H9 (cell line): ENCODE measurements around the gene RALBP1. TPM values are rescaled to one million over a fixed set of nuclear protein-coding genes. Genes with fewer than 3 reads are reported as not detected.
A peak's percentile ranks its signal among the peaks of the same experiment; 100 is the strongest.

ENCODE experiments used
- DNase-seq: peaks from one replicate; pipeline ENCODE4 v3.0.0-alpha.2; 2017
- H2AFZ ChIP-seq: one replicate; pipeline ENCODE4 v1.6.1; 2013; ENCODE audit warnings: mild to moderate bottlenecking, low read length, control low read depth, moderate library complexity
- H2AK5ac ChIP-seq: 2 replicates; pipeline ENCODE4 v1.6.1; 2013; ENCODE audit warnings: low read length, control low read depth, mixed read lengths; ENCODE audit not compliant: insufficient read length
- H2BK120ac ChIP-seq: one replicate; pipeline ENCODE4 v1.6.1; 2013; ENCODE audit warnings: low read depth, mild to moderate bottlenecking, low read length, control low read depth, inconsistent platforms; ENCODE audit not compliant: poor library complexity, severe bottlenecking
- H2BK12ac ChIP-seq: 2 replicates; pipeline ENCODE4 v1.6.1; 2013; ENCODE audit warnings: low read length, control low read depth, mixed read lengths, low read depth; ENCODE audit not compliant: insufficient read length
- H2BK15ac ChIP-seq: 2 replicates; pipeline ENCODE4 v1.6.1; 2013; ENCODE audit warnings: low read depth, low read length, control low read depth
- H2BK20ac ChIP-seq: one replicate; pipeline ENCODE4 v1.6.1; 2013; ENCODE audit warnings: low read depth, mild to moderate bottlenecking, low read length, control low read depth, inconsistent platforms; ENCODE audit not compliant: poor library complexity, severe bottlenecking
- H2BK5ac ChIP-seq: 2 replicates; pipeline ENCODE4 v1.6.1; 2013; ENCODE audit warnings: low read length, control low read depth, mixed read lengths; ENCODE audit not compliant: insufficient read length
- H3K14ac ChIP-seq: 2 replicates; pipeline ENCODE4 v1.6.1; 2013; ENCODE audit warnings: low read length, control low read depth; ENCODE audit not compliant: insufficient read depth
- H3K18ac ChIP-seq: 2 replicates; pipeline ENCODE4 v1.6.1; 2013; ENCODE audit warnings: low read depth, mild to moderate bottlenecking, mixed read lengths, low read length, control low read depth; ENCODE audit not compliant: insufficient read length
- H3K23ac ChIP-seq: 2 replicates; pipeline ENCODE4 v1.6.1; 2013; ENCODE audit warnings: low read length, control low read depth, mixed read lengths, low read depth; ENCODE audit not compliant: insufficient read length
- H3K23me2 ChIP-seq: 2 replicates; pipeline ENCODE4 v1.6.1; 2013; ENCODE audit warnings: low read depth, mild to moderate bottlenecking, mixed read lengths, low read length, control low read depth; ENCODE audit not compliant: insufficient read length, poor library complexity, severe bottlenecking
- H3K27ac ChIP-seq: 2 replicates; pipeline ENCODE4 v1.5.1; 2013; ENCODE audit warnings: low read length, control low read depth, mixed read lengths, low read depth; ENCODE audit not compliant: insufficient read length
- H3K27me3 ChIP-seq: 2 replicates; pipeline ENCODE4 v1.6.1; 2013; ENCODE audit warnings: low read length, control low read depth, inconsistent platforms; ENCODE audit not compliant: insufficient read depth
- H3K4ac ChIP-seq: 2 replicates; pipeline ENCODE4 v1.6.1; 2013; ENCODE audit warnings: low read depth, mild to moderate bottlenecking, control low read depth, inconsistent platforms, low read length, moderate library complexity
- H3K4me1 ChIP-seq: 2 replicates; pipeline ENCODE4 v1.6.1; 2013; ENCODE audit warnings: low read length, control low read depth, inconsistent platforms; ENCODE audit not compliant: insufficient read depth
- H3K4me2 ChIP-seq: 2 replicates; pipeline ENCODE4 v1.6.1; 2013; ENCODE audit warnings: low read length, control low read depth, mixed read lengths; ENCODE audit not compliant: insufficient read length, insufficient read depth
- H3K56ac ChIP-seq: 2 replicates; pipeline ENCODE4 v1.6.1; 2013; ENCODE audit warnings: low read depth, mild to moderate bottlenecking, mixed read lengths, low read length, control low read depth; ENCODE audit not compliant: insufficient read length
- H3K79me1 ChIP-seq: 2 replicates; pipeline ENCODE4 v1.6.1; 2013; ENCODE audit warnings: low read depth, mild to moderate bottlenecking, moderate library complexity, low read length, control low read depth, inconsistent platforms; ENCODE audit not compliant: insufficient read depth, poor library complexity, severe bottlenecking
- H3K79me2 ChIP-seq: 2 replicates; pipeline ENCODE4 v1.6.1; 2013; ENCODE audit warnings: low read length, control low read depth, inconsistent platforms; ENCODE audit not compliant: insufficient read depth
- H3K9ac ChIP-seq: 2 replicates; pipeline ENCODE4 v1.6.1; 2013; ENCODE audit warnings: low read length, control low read depth, mixed read lengths; ENCODE audit not compliant: insufficient read length; ENCODE audit errors: extremely low read depth
- H3K9me3 ChIP-seq: one replicate; pipeline ENCODE4 v1.6.1; 2013; ENCODE audit warnings: low read depth, low read length, inconsistent platforms; ENCODE audit not compliant: control insufficient read depth
- H3T11ph ChIP-seq: one replicate; pipeline ENCODE4 v1.6.1; 2013; ENCODE audit warnings: mild to moderate bottlenecking, low read length, control low read depth, inconsistent platforms
- H4K20me1 ChIP-seq: one replicate; pipeline ENCODE4 v1.6.1; 2013; ENCODE audit not compliant: control insufficient read depth, insufficient read length, insufficient read depth
- H4K5ac ChIP-seq: 2 replicates; pipeline ENCODE4 v1.6.1; 2013; ENCODE audit warnings: low read depth, mild to moderate bottlenecking, mixed read lengths, low read length, control low read depth; ENCODE audit not compliant: insufficient read length
- H4K8ac ChIP-seq: replicated peaks from 2 replicates; pipeline ENCODE4 v1.6.1; 2013; ENCODE audit warnings: low read length, control low read depth, mixed read lengths, low read depth; ENCODE audit not compliant: insufficient read length
- H4K91ac ChIP-seq: 2 replicates; pipeline ENCODE4 v1.6.1; 2013; ENCODE audit warnings: low read depth, mild to moderate bottlenecking, moderate library complexity, mixed read lengths, low read length, control low read depth; ENCODE audit not compliant: insufficient read length
- H3K27ac Mint-ChIP-seq, 3 experiments: 2 replicates in 2 of 3; 3 replicates in 1 of 3; pipeline ENCODE4 v1.8.0; 2020 to 2021; ENCODE audit warnings: mixed read lengths in 3 of 3, mild to moderate bottlenecking in 1 of 3, moderate library complexity in 1 of 3
- H3K27me3 Mint-ChIP-seq: 2 replicates; pipeline ENCODE4 v1.8.0; 2021; ENCODE audit warnings: low read depth, mild to moderate bottlenecking, moderate library complexity, mixed read lengths
- H3K36me3 Mint-ChIP-seq, 3 experiments: 2 replicates in 2 of 3; 3 replicates in 1 of 3; pipeline ENCODE4 v1.8.0; 2020 to 2021; ENCODE audit warnings: low read depth in 3 of 3, mixed read lengths in 3 of 3; ENCODE audit not compliant: insufficient read depth in 1 of 3
- H3K4me1 Mint-ChIP-seq, 2 experiments: 2 replicates each; pipeline ENCODE4 v1.8.0; 2020; ENCODE audit warnings: mixed read lengths in 2 of 2
- H3K4me3 Mint-ChIP-seq, 2 experiments: 2 replicates in 1 of 2; 3 replicates in 1 of 2; pipeline ENCODE4 v1.8.0; 2020 to 2021; ENCODE audit warnings: mild to moderate bottlenecking in 2 of 2, mixed read lengths in 2 of 2, moderate library complexity in 1 of 2
- H3K9me3 Mint-ChIP-seq, 2 experiments: 2 replicates in 1 of 2; 3 replicates in 1 of 2; pipeline ENCODE4 v1.8.0; 2020; ENCODE audit warnings: mild to moderate bottlenecking in 2 of 2, mixed read lengths in 2 of 2, moderate library complexity in 1 of 2
- CTCF ChIP-seq: fragments of 200-600 bp; sonication (generic); conservative IDR thresholded peaks from 3 replicates; pipeline ENCODE4 v1.8.0; 2021; ENCODE audit warnings: antibody characterized with exemption, mild to moderate bottlenecking
- WGBS: extraction: QIAGEN DNeasy Blood & Tissue Kit; methylation state at CpG from one replicate; pipeline ENCODE4 v1.1.7; 2013; ENCODE audit warnings: missing lambda C conversion rate, low lambda C conversion rate, mixed read lengths; ENCODE audit not compliant: insufficient read length; ENCODE audit errors: extremely low coverage; 5-methylcytosine and 5-hydroxymethylcytosine counted together
- total RNA-seq: library from RNA; stranded (reverse); gene quantifications from 2 replicates; pipeline ENCODE4 v1.2.1, GENCODE V29; 2021

RALBP1 gene
- total RNA-seq, 1 experiment from 2014 or later = 51.0 TPM

- no peak overlapping the region for H3K27ac ChIP-seq
- no peak overlapping the region for H4K5ac ChIP-seq
- H3K23ac ChIP-seq = no peak overlapping the region
- H3K23me2 ChIP-seq = no peaks in the 10 kb centered on the region
- Mint-ChIP-seq H3K27ac (peak overlapping the region in 1 of 3 experiments; percentile 58; a peak in 2 of 7 replicates), H3K9me3 (peaks cover 12 to 13% of the 10 kb centered on the region in 2 experiments), H3K27me3 (no peaks in the 10 kb centered on the region), H3K4me3 (no peak overlapping the region), H3K36me3 (peaks cover 47 to 84% (median 73%) of the 10 kb centered on the region in 3 experiments), H3K4me1 (peaks cover 19 to 20% of the 10 kb centered on the region in 2 experiments)
- no peak overlapping the region for H3K4me2 ChIP-seq
- H4K20me1 ChIP-seq = peaks cover 3% of the 10 kb centered on the region
- no peak overlapping the region for H3K18ac ChIP-seq
- no peak overlapping the region for H3T11ph ChIP-seq
- H3K14ac ChIP-seq = no peak overlapping the region
- H2AK5ac ChIP-seq = no peak overlapping the region
- peak; percentile 33; the same call in 2 of the 3 replicates for TF ChIP-seq CTCF
- no peak overlapping the region for H2BK5ac ChIP-seq
- H2BK20ac ChIP-seq = no peak overlapping the region
- no peaks in the 10 kb centered on the region for H3K79me2 ChIP-seq
- H2BK15ac ChIP-seq = no peak overlapping the region
- no CpG with 5 or more reads among the region's 7 CpGs for WGBS
- no peak overlapping the region for H3K4ac ChIP-seq
- no peaks in the 10 kb centered on the region for H3K79me1 ChIP-seq
- H3K27me3 ChIP-seq = no peaks in the 10 kb centered on the region
- no peaks in the 10 kb centered on the region for H3K4me1 ChIP-seq
- H3K9ac ChIP-seq = no peak overlapping the region
- no peak overlapping the region for H2BK12ac ChIP-seq
- no peak overlapping the region for H3K56ac ChIP-seq
- DNase-seq = no peak
- H4K8ac ChIP-seq = no peak overlapping the region
- H2BK120ac ChIP-seq = no peak overlapping the region
- H2AFZ ChIP-seq = no peak overlapping the region
- no peak overlapping the region for H4K91ac ChIP-seq
- H3K9me3 ChIP-seq = peaks cover 7% of the 10 kb centered on the region
Measured at GRCh38 chr18:9549405-9549804, 74.1 kb downstream of the RALBP1 start.
